PFSK-1 (cell line): Measurements from ENCODE around the gene HAPLN1.

Experiments
- FOXP2 ChIP-seq: optimal IDR thresholded peaks from 2 replicates; pipeline ENCODE3; 2011; ENCODE audit warnings: borderline replicate concordance, control low read depth, inconsistent platforms; ENCODE audit not compliant: insufficient read depth; ENCODE audit errors: extremely low read length, extremely low read depth
- POLR2AphosphoS5 ChIP-seq: IDR thresholded peaks from 2 replicates; pipeline ENCODE4 v1.6.1; 2012; ENCODE audit warnings: low read depth, mild to moderate bottlenecking, control low read depth, low read length, moderate library complexity
- SIN3A ChIP-seq: IDR thresholded peaks from 2 replicates; pipeline ENCODE4 v1.6.1; 2012; ENCODE audit warnings: mild to moderate bottlenecking, low read length, moderate library complexity, borderline replicate concordance; ENCODE audit not compliant: insufficient read depth
- TAF1 ChIP-seq: IDR thresholded peaks from 2 replicates; pipeline ENCODE4 v1.6.1; 2012; ENCODE audit warnings: low read length, control low read depth, borderline replicate concordance; ENCODE audit not compliant: insufficient read depth
- TF ChIP-seq, protein P1 (sequence below), 2 experiments: IDR thresholded peaks; 2 replicates each; pipeline versions ENCODE4 v1.6.1 to v1.8.0; 2011 to 2012; ENCODE audit warnings: low read depth in 2 of 2, low read length in 2 of 2, control low read depth in 1 of 2, inconsistent platforms in 1 of 2, mild to moderate bottlenecking in 1 of 2, moderate library complexity in 1 of 2; ENCODE audit not compliant: insufficient read depth in 1 of 2

GRCh38 chr5:83731638-83732037 is 11.0 kb upstream of the HAPLN1 start:
- no peak for TF ChIP-seq POLR2AphosphoS5
- TF ChIP-seq, protein P1, sequence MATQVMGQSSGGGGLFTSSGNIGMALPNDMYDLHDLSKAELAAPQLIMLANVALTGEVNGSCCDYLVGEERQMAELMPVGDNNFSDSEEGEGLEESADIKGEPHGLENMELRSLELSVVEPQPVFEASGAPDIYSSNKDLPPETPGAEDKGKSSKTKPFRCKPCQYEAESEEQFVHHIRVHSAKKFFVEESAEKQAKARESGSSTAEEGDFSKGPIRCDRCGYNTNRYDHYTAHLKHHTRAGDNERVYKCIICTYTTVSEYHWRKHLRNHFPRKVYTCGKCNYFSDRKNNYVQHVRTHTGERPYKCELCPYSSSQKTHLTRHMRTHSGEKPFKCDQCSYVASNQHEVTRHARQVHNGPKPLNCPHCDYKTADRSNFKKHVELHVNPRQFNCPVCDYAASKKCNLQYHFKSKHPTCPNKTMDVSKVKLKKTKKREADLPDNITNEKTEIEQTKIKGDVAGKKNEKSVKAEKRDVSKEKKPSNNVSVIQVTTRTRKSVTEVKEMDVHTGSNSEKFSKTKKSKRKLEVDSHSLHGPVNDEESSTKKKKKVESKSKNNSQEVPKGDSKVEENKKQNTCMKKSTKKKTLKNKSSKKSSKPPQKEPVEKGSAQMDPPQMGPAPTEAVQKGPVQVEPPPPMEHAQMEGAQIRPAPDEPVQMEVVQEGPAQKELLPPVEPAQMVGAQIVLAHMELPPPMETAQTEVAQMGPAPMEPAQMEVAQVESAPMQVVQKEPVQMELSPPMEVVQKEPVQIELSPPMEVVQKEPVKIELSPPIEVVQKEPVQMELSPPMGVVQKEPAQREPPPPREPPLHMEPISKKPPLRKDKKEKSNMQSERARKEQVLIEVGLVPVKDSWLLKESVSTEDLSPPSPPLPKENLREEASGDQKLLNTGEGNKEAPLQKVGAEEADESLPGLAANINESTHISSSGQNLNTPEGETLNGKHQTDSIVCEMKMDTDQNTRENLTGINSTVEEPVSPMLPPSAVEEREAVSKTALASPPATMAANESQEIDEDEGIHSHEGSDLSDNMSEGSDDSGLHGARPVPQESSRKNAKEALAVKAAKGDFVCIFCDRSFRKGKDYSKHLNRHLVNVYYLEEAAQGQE (IDR thresholded peaks at IDR 0.05; ENCODE audit: insufficient read depth in 1 of 2, low read depth in 2 of 2, low read length in 2 of 2): no peak
- no peak for TF ChIP-seq TAF1
- TF ChIP-seq SIN3A: no peak
- TF ChIP-seq FOXP2: no peak
